IPS-18a (cell line): ENCODE data around the gene DBH.

Source experiments
- H3K27ac ChIP-seq: one replicate; pipeline ENCODE4 v1.5.1; 2013; ENCODE audit warnings: low read length
- H3K27me3 ChIP-seq: one replicate; pipeline ENCODE4 v1.6.1; 2013; ENCODE audit warnings: mild to moderate bottlenecking, low read length; ENCODE audit not compliant: control insufficient read depth, insufficient read depth
- H3K36me3 ChIP-seq: one replicate; pipeline ENCODE4 v1.6.1; 2013; ENCODE audit warnings: low read depth, low read length; ENCODE audit not compliant: control insufficient read depth
- H3K4me1 ChIP-seq: one replicate; pipeline ENCODE4 v1.6.1; 2013; ENCODE audit warnings: low read depth, low read length; ENCODE audit not compliant: control insufficient read depth
- H3K4me3 ChIP-seq: one replicate; pipeline ENCODE4 v1.5.1; 2013; ENCODE audit warnings: low read length
- H3K9ac ChIP-seq: one replicate; pipeline ENCODE4 v1.6.1; 2013; ENCODE audit warnings: mild to moderate bottlenecking, low read length, moderate library complexity
- H3K9me3 ChIP-seq: one replicate; pipeline ENCODE4 v1.6.1; 2013; ENCODE audit warnings: low read depth, low read length; ENCODE audit not compliant: control insufficient read depth

Gene DBH

DNA sequence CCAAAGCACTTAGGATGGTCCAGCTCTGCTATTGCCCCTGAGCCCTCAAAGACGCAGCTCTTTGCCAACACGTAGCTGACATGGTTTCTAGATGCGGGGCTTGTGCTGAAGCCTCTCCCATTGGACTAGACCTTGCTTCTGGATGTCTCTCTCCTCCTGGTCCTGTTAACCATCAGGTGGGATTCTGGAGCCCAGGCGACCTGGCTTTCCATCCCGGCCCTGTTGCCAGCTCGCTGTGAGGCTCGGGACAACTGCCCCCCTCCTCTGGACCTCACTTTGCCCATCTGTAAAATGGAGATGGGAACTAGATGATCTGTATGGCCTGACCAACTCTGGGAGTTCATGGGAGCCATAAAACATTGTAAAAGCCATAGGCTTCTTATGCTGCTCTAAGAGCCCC is 4.0 kb downstream of the DBH start:
- no peaks in the 10 kb centered on the region for H3K27me3 ChIP-seq
- no peaks in the 10 kb centered on the region for H3K36me3 ChIP-seq
- no peaks in the 10 kb centered on the region for H3K9me3 ChIP-seq
- H3K9ac ChIP-seq: no peak overlapping the region
- H3K4me1 ChIP-seq: peaks cover 14% of the 10 kb centered on the region
- no peak overlapping the region for H3K27ac ChIP-seq
- no peak overlapping the region for H3K4me3 ChIP-seq

- Histone ChIP-seq H3K27me3 (no peaks in the 10 kb centered on the region), H3K9ac (no peak overlapping the region), H3K36me3 (no peaks in the 10 kb centered on the region), H3K27ac (no peak overlapping the region), H3K4me1 (peaks cover 14% of the 10 kb centered on the region), H3K9me3 (no peaks in the 10 kb centered on the region), H3K4me3 (no peak overlapping the region)
Measured at GRCh38 chr9:133640580-133641395, 4.6 kb downstream of the DBH start.

DNA sequence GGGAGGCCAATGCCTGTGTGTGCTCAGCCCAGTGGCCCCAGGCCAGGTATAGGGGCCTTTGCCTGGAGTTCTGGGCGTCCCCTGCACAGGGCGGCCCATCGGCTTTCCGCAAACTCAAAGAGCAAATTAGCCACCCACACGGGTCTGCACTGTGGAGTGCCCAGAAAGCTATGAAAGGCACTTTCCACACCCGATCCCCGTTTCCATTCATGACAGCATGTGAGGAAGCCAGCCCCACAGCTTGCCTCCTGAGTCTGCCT is 5.2 kb downstream of the DBH start:
- no peaks in the 10 kb centered on the region for H3K36me3 ChIP-seq
- no peaks in the 10 kb centered on the region for H3K9me3 ChIP-seq
- H3K9ac ChIP-seq: no peak overlapping the region
- peaks cover 14% of the 10 kb centered on the region for H3K4me1 ChIP-seq
- H3K4me3 ChIP-seq: no peak overlapping the region
- no peaks in the 10 kb centered on the region for H3K27me3 ChIP-seq
- no peak overlapping the region for H3K27ac ChIP-seq

GRCh38 chr9:133641861-133642595 is 5.9 kb downstream of the DBH start:
- H3K36me3 ChIP-seq: no peaks in the 10 kb centered on the region
- H3K9ac ChIP-seq: no peak overlapping the region
- no peak overlapping the region for H3K27ac ChIP-seq
- H3K4me1 ChIP-seq: peaks cover 14% of the 10 kb centered on the region
- no peaks in the 10 kb centered on the region for H3K9me3 ChIP-seq
- no peaks in the 10 kb centered on the region for H3K27me3 ChIP-seq
- H3K4me3 ChIP-seq: no peak overlapping the region

GRCh38 chr9:133642708-133643361 is 6.7 kb downstream of the DBH start:
- H3K27me3 ChIP-seq: no peaks in the 10 kb centered on the region
- no peak overlapping the region for H3K27ac ChIP-seq
- H3K36me3 ChIP-seq: no peaks in the 10 kb centered on the region

GRCh38 chr9:133643362-133643755 is 7.2 kb downstream of the DBH start:
- Histone ChIP-seq H3K4me1 (peaks cover 1% of the 10 kb centered on the region), H3K27ac (no peak overlapping the region), H3K9ac (no peak overlapping the region), H3K4me3 (no peak overlapping the region), H3K9me3 (no peaks in the 10 kb centered on the region), H3K27me3 (no peaks in the 10 kb centered on the region), H3K36me3 (no peaks in the 10 kb centered on the region)

More at GRCh38 chr9:133642708-133643361, 6.7 kb downstream of the DBH start:
- Histone ChIP-seq H3K9ac (no peak overlapping the region), H3K4me3 (no peak overlapping the region), H3K9me3 (no peaks in the 10 kb centered on the region), H3K4me1 (peaks cover 6% of the 10 kb centered on the region)

DNA sequence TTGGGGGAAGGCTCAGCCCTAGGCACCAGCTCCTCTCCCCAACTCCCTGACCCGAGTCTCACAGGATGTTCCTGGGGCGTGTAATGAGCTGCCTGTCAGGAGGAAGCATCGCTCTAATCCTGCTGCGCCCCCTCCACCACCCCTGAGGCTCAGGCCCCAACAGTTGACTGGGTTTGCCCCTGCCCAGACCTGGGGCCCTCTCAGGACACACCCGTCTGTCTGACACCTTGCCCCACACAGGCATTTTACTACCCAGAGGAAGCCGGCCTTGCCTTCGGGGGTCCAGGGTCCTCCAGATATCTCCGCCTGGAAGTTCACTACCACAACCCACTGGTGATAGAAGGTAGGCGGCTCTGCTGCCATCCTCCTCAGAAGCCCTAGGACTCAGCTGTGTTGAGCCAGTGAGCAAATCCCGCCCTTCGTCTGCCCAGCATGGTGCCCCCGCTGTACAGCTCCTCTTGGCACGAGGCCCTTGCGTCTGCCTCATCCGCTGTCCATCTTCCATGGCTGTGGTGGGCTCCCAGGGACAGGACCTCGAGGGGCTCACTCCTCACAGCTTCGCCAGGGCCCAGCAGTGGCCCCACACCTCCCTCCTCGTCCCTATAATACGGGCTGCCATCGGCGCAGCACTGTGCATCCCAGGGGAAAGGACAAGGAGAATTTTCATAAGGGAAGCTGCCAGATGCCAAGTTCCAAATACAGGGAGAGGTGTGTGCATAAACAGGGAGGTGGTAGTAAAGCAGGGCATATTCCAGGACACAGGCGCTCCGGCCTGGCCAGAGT is 8.0 kb downstream of the DBH start:
- H3K27ac ChIP-seq: no peak overlapping the region
- H3K9ac ChIP-seq: no peak overlapping the region
- H3K9me3 ChIP-seq: no peaks in the 10 kb centered on the region
- no peaks in the 10 kb centered on the region for H3K4me1 ChIP-seq
- no peaks in the 10 kb centered on the region for H3K36me3 ChIP-seq
- H3K4me3 ChIP-seq: no peak overlapping the region
- no peaks in the 10 kb centered on the region for H3K27me3 ChIP-seq

DNA sequence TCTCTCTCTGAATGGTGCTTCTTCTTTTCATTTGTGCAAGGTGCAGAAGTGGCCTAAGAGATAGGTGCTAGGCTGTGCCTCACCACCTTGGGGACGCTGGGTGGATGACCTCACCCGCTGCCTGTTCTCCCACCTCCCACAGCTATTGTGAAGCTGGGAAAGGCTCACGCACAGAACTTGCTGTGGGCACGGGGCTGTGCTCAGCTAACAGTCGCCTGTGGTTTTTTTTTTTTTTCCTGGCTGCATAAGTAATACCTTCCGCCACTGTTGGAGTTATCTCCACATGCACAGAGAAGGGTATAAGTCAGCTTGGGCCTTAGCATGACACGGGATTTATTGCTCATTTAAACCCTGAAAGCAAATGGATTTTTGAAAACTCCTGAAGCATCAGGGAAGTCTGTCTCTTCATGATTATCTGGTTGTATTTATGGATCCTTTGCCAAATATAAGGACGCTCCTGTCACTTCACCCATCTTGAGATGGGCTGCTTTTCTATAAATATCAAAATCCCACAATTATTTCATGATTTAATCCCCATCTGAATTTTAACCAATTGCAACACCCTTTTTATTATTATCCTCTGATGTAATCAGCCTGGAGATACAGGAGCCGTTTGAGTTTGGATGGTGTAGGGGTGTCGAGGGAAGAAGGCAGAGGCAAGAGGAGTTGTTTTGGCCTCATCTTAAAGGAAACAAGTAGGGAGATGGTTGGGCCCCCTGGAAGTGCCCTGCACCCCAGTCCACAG is 9.0 kb downstream of the DBH start:
- H3K27ac ChIP-seq: no peak overlapping the region
- no peaks in the 10 kb centered on the region for H3K36me3 ChIP-seq
- H3K4me3 ChIP-seq: no peak overlapping the region
- no peaks in the 10 kb centered on the region for H3K9me3 ChIP-seq
- no peak overlapping the region for H3K9ac ChIP-seq
- H3K27me3 ChIP-seq: no peaks in the 10 kb centered on the region
- H3K4me1 ChIP-seq: no peaks in the 10 kb centered on the region

DNA sequence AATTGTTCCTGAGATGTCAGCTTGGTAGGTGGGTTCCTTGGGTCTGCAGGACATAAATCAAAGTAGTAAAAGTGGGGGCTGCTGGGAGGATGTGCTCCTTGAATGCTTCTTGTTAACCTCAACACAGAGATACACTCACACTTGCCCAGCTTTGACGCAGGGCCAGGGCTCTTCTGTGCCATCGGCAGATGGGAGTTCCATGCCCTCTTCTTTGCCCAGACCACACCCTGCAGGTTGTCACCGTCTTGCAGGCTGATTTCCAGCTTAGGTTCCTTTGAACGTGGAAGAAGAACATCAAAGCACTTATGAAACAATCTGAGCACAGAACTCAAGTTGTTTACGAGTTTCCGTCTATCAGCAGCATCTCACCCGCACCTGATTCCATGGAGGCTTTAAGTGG is 11.0 kb downstream of the DBH start:
- Histone ChIP-seq H3K27ac (no peak overlapping the region), H3K27me3 (no peaks in the 10 kb centered on the region), H3K4me3 (no peak overlapping the region), H3K9me3 (no peaks in the 10 kb centered on the region), H3K36me3 (no peaks in the 10 kb centered on the region), H3K9ac (no peak overlapping the region), H3K4me1 (no peaks in the 10 kb centered on the region)

DNA sequence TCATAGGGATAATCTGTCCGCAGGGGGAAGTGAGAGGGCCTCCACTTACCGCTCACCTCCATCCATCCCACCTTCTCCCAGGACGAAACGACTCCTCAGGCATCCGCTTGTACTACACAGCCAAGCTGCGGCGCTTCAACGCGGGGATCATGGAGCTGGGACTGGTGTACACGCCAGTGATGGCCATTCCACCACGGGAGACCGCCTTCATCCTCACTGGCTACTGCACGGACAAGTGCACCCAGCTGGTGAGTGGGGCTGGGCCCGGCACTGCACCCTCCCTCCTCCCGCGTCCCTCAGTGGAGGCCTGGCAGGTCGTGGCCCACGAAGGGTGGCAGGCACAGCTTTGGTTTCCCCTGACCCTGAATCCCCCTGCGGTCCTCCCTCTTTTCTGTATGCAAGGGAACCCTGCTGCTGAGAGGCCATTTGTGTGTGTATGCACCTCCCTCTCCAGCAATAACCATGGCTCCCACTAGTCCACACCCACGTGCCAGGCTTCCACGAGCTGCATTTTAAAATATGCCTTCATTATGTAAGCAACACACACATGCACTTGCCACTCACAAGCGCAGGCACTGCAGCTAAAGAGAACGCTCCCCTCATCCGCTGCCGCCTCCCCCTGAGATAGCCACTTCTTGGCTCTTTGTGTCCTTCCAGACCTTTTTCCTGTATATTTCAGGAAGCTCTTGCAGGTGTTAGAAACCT is 11.8 kb downstream of the DBH start:
- H3K36me3 ChIP-seq: no peaks in the 10 kb centered on the region
- H3K9me3 ChIP-seq: no peaks in the 10 kb centered on the region
- no peaks in the 10 kb centered on the region for H3K4me1 ChIP-seq

More for the DNA sequence above, 11.8 kb downstream of the DBH start:
- Histone ChIP-seq H3K4me3 (no peak overlapping the region), H3K27me3 (no peaks in the 10 kb centered on the region), H3K9ac (no peak overlapping the region), H3K27ac (no peak overlapping the region)
